K562 (cell line): ENCODE data around the gene PHOX2A. TPM values are rescaled to one million over a fixed set of nuclear protein-coding genes. Genes with fewer than 3 reads are reported as not detected.

Experiments used
- BCOR ChIP-seq: fragments of 450-650 bp; IDR thresholded peaks from 2 replicates; pipeline ENCODE4 v1.6.1; 2016
- CBFA2T3 ChIP-seq: fragments of 450-650 bp; IDR thresholded peaks from 2 replicates; pipeline ENCODE4 v1.6.1; 2017
- CC2D1A ChIP-seq: fragments of 450-650 bp; IDR thresholded peaks from 2 replicates; pipeline ENCODE4 v1.6.1; 2017; ENCODE audit warnings: mild to moderate bottlenecking
- CREBBP ChIP-seq: IDR thresholded peaks from one replicate; pipeline ENCODE4 v1.6.1; 2012; ENCODE audit warnings: low read depth, mild to moderate bottlenecking, control low read depth, inconsistent platforms, low read length
- GATAD2B ChIP-seq: fragments of 450-650 bp; IDR thresholded peaks from 2 replicates; pipeline ENCODE4 v1.6.1; 2017; ENCODE audit warnings: mild to moderate bottlenecking, borderline replicate concordance
- LEF1 ChIP-seq: fragments of 450-650 bp; IDR thresholded peaks from 2 replicates; pipeline ENCODE4 v1.6.1; 2016; ENCODE audit warnings: mild to moderate bottlenecking
- POLR2G ChIP-seq: fragments of 200-400 bp; formaldehyde crosslinking; IDR thresholded peaks from 2 replicates; pipeline ENCODE4 v1.6.1; 2017; ENCODE audit warnings: low read depth, mild to moderate bottlenecking, antibody characterized with exemption, low read length, moderate library complexity
- PTRF ChIP-seq: fragments of 450-650 bp; IDR thresholded peaks from 2 replicates; pipeline ENCODE4 v1.6.1; 2016; ENCODE audit warnings: mild to moderate bottlenecking, missing genetic modification characterization, missing compliant biosample characterization
- SAFB ChIP-seq: fragments of 200-400 bp; formaldehyde crosslinking; IDR thresholded peaks from 2 replicates; pipeline ENCODE4 v1.6.1; 2017; ENCODE audit warnings: low read depth, low read length, borderline replicate concordance
- SRSF7 ChIP-seq: fragments of 200-400 bp; formaldehyde crosslinking; optimal IDR thresholded peaks from 2 replicates; pipeline ENCODE3; 2017; ENCODE audit warnings: mild to moderate bottlenecking, low read depth, low read length
- TAF9B ChIP-seq: fragments of 450-650 bp; IDR thresholded peaks from 2 replicates; pipeline ENCODE4 v1.6.1; 2018; ENCODE audit warnings: mild to moderate bottlenecking; ENCODE audit not compliant: partially characterized antibody
- YBX1 ChIP-seq: fragments of 450-650 bp; IDR thresholded peaks from 2 replicates; pipeline ENCODE4 v1.7.1; 2016; ENCODE audit warnings: mild to moderate bottlenecking
- ZBTB7A ChIP-seq: IDR thresholded peaks from 2 replicates; pipeline ENCODE4 v1.6.1; 2011; ENCODE audit warnings: low read depth, mild to moderate bottlenecking, low read length, moderate library complexity, borderline replicate concordance; ENCODE audit not compliant: control insufficient read depth
- ZFP1 ChIP-seq: fragments of 450-650 bp; formaldehyde crosslinking; IDR thresholded peaks from 2 replicates; pipeline ENCODE4 v1.4.0; 2020; ENCODE audit warnings: mild to moderate bottlenecking, mixed read lengths
- ZNF253 ChIP-seq: fragments of 250-450 bp; sonication (Bioruptor Pico); conservative IDR thresholded peaks from 2 replicates; pipeline ENCODE4 v1.6.1; 2021; ENCODE audit warnings: mild to moderate bottlenecking
- ZNF384 ChIP-seq: IDR thresholded peaks from 2 replicates; pipeline ENCODE4 v1.6.1; 2012; ENCODE audit warnings: low read depth, low read length, improper control_type of control experiment
- ZNF518B ChIP-seq: fragments of 250-450 bp; sonication (Bioruptor Pico); IDR thresholded peaks from 2 replicates; pipeline ENCODE4 v1.5.0; 2021; ENCODE audit warnings: mild to moderate bottlenecking, moderate library complexity
- ZNF76 ChIP-seq: fragments of 250-450 bp; sonication (Bioruptor Pico); IDR thresholded peaks from 2 replicates; pipeline ENCODE4 v1.4.0; 2020; ENCODE audit warnings: mild to moderate bottlenecking, moderate library complexity, borderline replicate concordance
- polyA plus RNA-seq, 8 experiments: library from polyadenylated mRNA; depleted of rRNA in 4 of 8; stranded (reverse) in 5 of 8; unstranded in 3 of 8; fragments of >200 nt; fragmentation: Nextera tagmentation in 2 of 8; fragmentation: Illumina TruSeq in 1 of 8; extraction: Ambion mirVana in 2 of 8; extraction: Trizol in 1 of 8; gene quantifications; 2 replicates each; pipeline versions ENCODE4 v1.2.1 to v1.2.3, GENCODE V29; 2011 to 2014; ENCODE audit warnings: inconsistent platforms in 1 of 8, missing spikeins in 1 of 8
- total RNA-seq, 7 experiments: library from RNA; depleted of rRNA in 6 of 7; stranded (reverse); fragments of >200 nt in 6 of 7; fragmentation: Illumina TruSeq in 2 of 7; extraction: Trizol in 2 of 7; gene quantifications; 2 replicates each; pipeline versions ENCODE4 v1.2.1 to v1.2.3, GENCODE V29; 2011 to 2021; ENCODE audit warnings: low replicate concordance in 1 of 7
- TF ChIP-seq, protein P1 (sequence below): sonication (generic); formaldehyde crosslinking; IDR thresholded peaks from 2 replicates; pipeline ENCODE4 v1.8.0; 2022; ENCODE audit warnings: mild to moderate bottlenecking, missing genetic modification reagents, borderline replicate concordance
- TF ChIP-seq, protein P2 (sequence below): sonication (generic); formaldehyde crosslinking; IDR thresholded peaks from 2 replicates; pipeline ENCODE4 v1.8.0; 2022; ENCODE audit warnings: mild to moderate bottlenecking, missing genetic modification reagents
- TF ChIP-seq, protein P3 (sequence below), 3 experiments: fragments of 200-800 bp in 1 of 3; sonication (Bioruptor generic) in 1 of 3; sonication (generic) in 1 of 3; formaldehyde crosslinking in 1 of 3; IDR thresholded peaks; 2 replicates each; pipeline versions ENCODE4 v1.6.1 to v1.8.0; 2016 to 2022; ENCODE audit warnings: mild to moderate bottlenecking in 2 of 3, missing compliant biosample characterization in 2 of 3, missing genetic modification characterization in 2 of 3, missing genetic modification reagents in 1 of 3

Gene PHOX2A
- total and polyA plus RNA-seq, 9 of the 15 experiments (the other 6 are each of a cell fraction or from before 2014, with no cell fraction given), result not detected

- no peak for TF ChIP-seq ZFP1 (CRISPR knock-in tag)
- peak; percentile 90 for TF ChIP-seq POLR2G
- no peak for TF ChIP-seq PTRF (tag)
- TF ChIP-seq ZNF384, result no peak
- no peak for TF ChIP-seq YBX1
- no peak for TF ChIP-seq ZNF518B
- 0 out of 2 replicates have a peak, but pooled peaks have one; percentile 42 for TF ChIP-seq GATAD2B
- no peak for TF ChIP-seq TAF9B
- TF ChIP-seq CREBBP, result no peak
- TF ChIP-seq ZNF76, result no peak
- no peak for TF ChIP-seq BCOR
- no peak for TF ChIP-seq SRSF7
- TF ChIP-seq, protein P1, sequence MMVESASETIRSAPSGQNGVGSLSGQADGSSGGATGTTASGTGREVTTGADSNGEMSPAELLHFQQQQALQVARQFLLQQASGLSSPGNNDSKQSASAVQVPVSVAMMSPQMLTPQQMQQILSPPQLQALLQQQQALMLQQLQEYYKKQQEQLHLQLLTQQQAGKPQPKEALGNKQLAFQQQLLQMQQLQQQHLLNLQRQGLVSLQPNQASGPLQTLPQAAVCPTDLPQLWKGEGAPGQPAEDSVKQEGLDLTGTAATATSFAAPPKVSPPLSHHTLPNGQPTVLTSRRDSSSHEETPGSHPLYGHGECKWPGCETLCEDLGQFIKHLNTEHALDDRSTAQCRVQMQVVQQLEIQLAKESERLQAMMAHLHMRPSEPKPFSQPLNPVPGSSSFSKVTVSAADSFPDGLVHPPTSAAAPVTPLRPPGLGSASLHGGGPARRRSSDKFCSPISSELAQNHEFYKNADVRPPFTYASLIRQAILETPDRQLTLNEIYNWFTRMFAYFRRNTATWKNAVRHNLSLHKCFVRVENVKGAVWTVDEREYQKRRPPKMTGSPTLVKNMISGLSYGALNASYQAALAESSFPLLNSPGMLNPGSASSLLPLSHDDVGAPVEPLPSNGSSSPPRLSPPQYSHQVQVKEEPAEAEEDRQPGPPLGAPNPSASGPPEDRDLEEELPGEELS (CRISPR knock-in tag), result no peak
- no peak for TF ChIP-seq CBFA2T3
- TF ChIP-seq, protein P2, sequence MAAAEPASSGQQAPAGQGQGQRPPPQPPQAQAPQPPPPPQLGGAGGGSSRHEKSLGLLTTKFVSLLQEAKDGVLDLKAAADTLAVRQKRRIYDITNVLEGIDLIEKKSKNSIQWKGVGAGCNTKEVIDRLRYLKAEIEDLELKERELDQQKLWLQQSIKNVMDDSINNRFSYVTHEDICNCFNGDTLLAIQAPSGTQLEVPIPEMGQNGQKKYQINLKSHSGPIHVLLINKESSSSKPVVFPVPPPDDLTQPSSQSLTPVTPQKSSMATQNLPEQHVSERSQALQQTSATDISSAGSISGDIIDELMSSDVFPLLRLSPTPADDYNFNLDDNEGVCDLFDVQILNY, result no peak
- peak; percentile 85 for TF ChIP-seq ZBTB7A
- peak; percentile 40; the same call in 1 of the 2 replicates for TF ChIP-seq LEF1
- TF ChIP-seq ZNF253 (CRISPR knock-in tag), result no peak
- TF ChIP-seq SAFB, result no peak
- TF ChIP-seq, protein P3, sequence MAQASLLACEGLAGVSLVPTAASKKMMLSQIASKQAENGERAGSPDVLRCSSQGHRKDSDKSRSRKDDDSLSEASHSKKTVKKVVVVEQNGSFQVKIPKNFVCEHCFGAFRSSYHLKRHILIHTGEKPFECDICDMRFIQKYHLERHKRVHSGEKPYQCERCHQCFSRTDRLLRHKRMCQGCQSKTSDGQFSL (CRISPR knock-in tag; IDR thresholded peaks at IDR 0.05), result peak; percentile 92
- TF ChIP-seq, protein P3 (tag; IDR thresholded peaks at IDR 0.05), result peak in 1 of 2 experiments; percentile 91; a peak in 2 of 4 replicates
- no peak for TF ChIP-seq CC2D1A
Measured at GRCh38 chr11:72223615-72224563, 20.1 kb downstream of the PHOX2A start (continued).
